Upper lobe of left lung (tissue), 4 donors: ENCODE measurements around the gene DCLRE1C.

ENCODE experiments used
- CTCF ChIP-seq, 6 experiments: fragments of 450-650 bp in 4 of 6; fragments of 200-600 bp in 2 of 6; sonication (generic) in 2 of 6; IDR thresholded peaks; one replicate each; pipeline ENCODE4 v1.5.1; 2016 to 2019; ENCODE audit warnings: antibody characterized with exemption in 6 of 6
- EP300 ChIP-seq, 4 donors: sonication (generic); formaldehyde crosslinking; IDR thresholded peaks; one replicate each; pipeline ENCODE4 v1.5.1; 2017; ENCODE audit warnings: antibody characterized with exemption in 4 of 4, control low read depth in 2 of 4
- POLR2A ChIP-seq, 4 donors: fragments of 450-650 bp; IDR thresholded peaks; one replicate each; pipeline ENCODE4 v1.5.1; 2016 to 2017; ENCODE audit warnings: antibody characterized with exemption in 4 of 4, mild to moderate bottlenecking in 2 of 4
- POLR2AphosphoS5 ChIP-seq, 2 donors: sonication (generic); formaldehyde crosslinking; IDR thresholded peaks; one replicate each; pipeline ENCODE4 v1.5.1; 2017; ENCODE audit warnings: antibody characterized with exemption in 2 of 2

- TF ChIP-seq POLR2A (IDR thresholded peaks at IDR 0.05), result no peak
- TF ChIP-seq POLR2AphosphoS5 (IDR thresholded peaks at IDR 0.05), result no peak
- TF ChIP-seq CTCF (IDR thresholded peaks at IDR 0.05), result no peak
- TF ChIP-seq EP300 (IDR thresholded peaks at IDR 0.05), result no peak
Measured at GRCh38 chr10:14949291-14949690, 4.6 kb downstream of the DCLRE1C start.
